Transverse colon (tissue), 4 donors: ENCODE results near the gene IER5. TPM values are rescaled to one million over a fixed set of nuclear protein-coding genes. Genes with fewer than 3 reads are reported as not detected.

ENCODE experiments used
- DNase-seq: peaks from one replicate; pipeline ENCODE4 v3.0.0-alpha.2; 2019
- H3K27ac ChIP-seq, 4 donors: fragments of 200-600 bp; sonication (generic); 2 replicates each; pipeline ENCODE4 v1.5.1; 2016 to 2018; ENCODE audit warnings: inconsistent platforms in 4 of 4
- H3K27me3 ChIP-seq: fragments of 200-600 bp; sonication (generic); 2 replicates; pipeline ENCODE4 v1.5.1; 2017; ENCODE audit warnings: inconsistent platforms
- H3K36me3 ChIP-seq, 4 donors: fragments of 200-600 bp; sonication (generic); 2 replicates each; pipeline ENCODE4 v1.5.1; 2017 to 2019; ENCODE audit warnings: inconsistent platforms in 4 of 4
- H3K4me1 ChIP-seq, 4 donors: fragments of 200-600 bp; sonication (generic); 2 replicates each; pipeline ENCODE4 v1.5.1; 2017 to 2020; ENCODE audit warnings: inconsistent platforms in 4 of 4
- H3K4me3 ChIP-seq, 4 donors: fragments of 200-600 bp; sonication (generic); 1 replicate in 1 of 4; 2 replicates in 3 of 4; pipeline versions ENCODE4 v1.5.1 to v1.6.1; 2017 to 2019; ENCODE audit warnings: inconsistent platforms in 4 of 4
- H3K9me3 ChIP-seq, 2 donors: fragments of 200-600 bp; sonication (generic); 2 replicates each; pipeline ENCODE4 v1.5.1; 2017 to 2019; ENCODE audit warnings: inconsistent platforms in 2 of 2
- EP300 ChIP-seq: sonication (generic); formaldehyde crosslinking; IDR thresholded peaks from one replicate; pipeline ENCODE4 v1.6.1; 2017; ENCODE audit warnings: antibody characterized with exemption, low read depth
- POLR2A ChIP-seq: fragments of 450-650 bp; IDR thresholded peaks from one replicate; pipeline ENCODE4 v1.6.1; 2016; ENCODE audit warnings: antibody characterized with exemption, mild to moderate bottlenecking, moderate library complexity
- POLR2AphosphoS5 ChIP-seq, 3 donors: sonication (generic); formaldehyde crosslinking; IDR thresholded peaks; one replicate each; pipeline ENCODE4 v1.6.1; 2016; ENCODE audit warnings: antibody characterized with exemption in 3 of 3
- WGBS, 2 donors: methylation state at CpG; one replicate each; pipeline ENCODE4 v1.1.5; 2018; ENCODE audit warnings: low coverage in 1 of 2; 5-methylcytosine and 5-hydroxymethylcytosine counted together
- in situ Hi-C, 4 donors: fragments of 200-750 bp; cut with MboI; loops; one replicate each; pipeline versions ENCODE4 v1.15.0 to v1.15.1; 2017; ENCODE audit warnings: low sequenced_read_pairs in 3 of 4, low pct_ligation_motif_present in 1 of 4, low pct_unique_long_range_greater_than_20kb in 1 of 4
- intact Hi-C: fragments of 100-400 bp; cut with DNase I; formaldehyde crosslinking; loops from one replicate; pipeline ENCODE4 v1.15.1; 2023; ENCODE audit warnings: low total_unique reads
- total RNA-seq, 4 donors: library from RNA; depleted of rRNA; stranded (reverse); fragments of >200 nt; gene quantifications; one replicate each; pipeline ENCODE4 v1.1.0, GENCODE V29; 2016
- TF ChIP-seq, protein P1 (sequence below), 5 experiments: fragments of 200-600 bp in 3 of 5; fragments of 450-650 bp in 2 of 5; sonication (generic) in 3 of 5; IDR thresholded peaks; 1 replicate in 2 of 5; 2 replicates in 3 of 5; pipeline ENCODE4 v1.5.1; 2016 to 2017; ENCODE audit warnings: antibody characterized with exemption in 5 of 5, inconsistent platforms in 3 of 5, mild to moderate bottlenecking in 2 of 5, moderate library complexity in 1 of 5

Gene IER5
- total RNA-seq, 4 donors from 2014 or later, result 12.1 to 40.3 (median 16.5) TPM

GRCh38 chr1:181104790-181105133 is 16.3 kb downstream of the IER5 start:
- intact Hi-C loops (loop anchor here (2.0 kb wide), 1 partner anchor 16 kb away; the partner anchor contains the start of gene IER5), in situ Hi-C loops (no loop called here)
- H3K4me1 ChIP-seq, result peaks cover 6 to 39% (median 24%) of the 10 kb centered on the region in 4 donors
- peak overlapping the region; percentile 84 to 90 (median 88) for H3K27ac ChIP-seq
- DNase-seq, result peak; percentile 37
- WGBS, 2 donors, result 1% methylated on average over 19 of the region's 28 CpGs; no CpG with 5 or more reads in 1 of the 2 donors
- no peaks in the 10 kb centered on the region for H3K27me3 ChIP-seq
- H3K36me3 ChIP-seq, result no peaks in the 10 kb centered on the region
- H3K9me3 ChIP-seq, result no peaks in the 10 kb centered on the region
- H3K4me3 ChIP-seq, result peak overlapping the region; percentile 48 to 83 (median 75)
- TF ChIP-seq, protein P1, sequence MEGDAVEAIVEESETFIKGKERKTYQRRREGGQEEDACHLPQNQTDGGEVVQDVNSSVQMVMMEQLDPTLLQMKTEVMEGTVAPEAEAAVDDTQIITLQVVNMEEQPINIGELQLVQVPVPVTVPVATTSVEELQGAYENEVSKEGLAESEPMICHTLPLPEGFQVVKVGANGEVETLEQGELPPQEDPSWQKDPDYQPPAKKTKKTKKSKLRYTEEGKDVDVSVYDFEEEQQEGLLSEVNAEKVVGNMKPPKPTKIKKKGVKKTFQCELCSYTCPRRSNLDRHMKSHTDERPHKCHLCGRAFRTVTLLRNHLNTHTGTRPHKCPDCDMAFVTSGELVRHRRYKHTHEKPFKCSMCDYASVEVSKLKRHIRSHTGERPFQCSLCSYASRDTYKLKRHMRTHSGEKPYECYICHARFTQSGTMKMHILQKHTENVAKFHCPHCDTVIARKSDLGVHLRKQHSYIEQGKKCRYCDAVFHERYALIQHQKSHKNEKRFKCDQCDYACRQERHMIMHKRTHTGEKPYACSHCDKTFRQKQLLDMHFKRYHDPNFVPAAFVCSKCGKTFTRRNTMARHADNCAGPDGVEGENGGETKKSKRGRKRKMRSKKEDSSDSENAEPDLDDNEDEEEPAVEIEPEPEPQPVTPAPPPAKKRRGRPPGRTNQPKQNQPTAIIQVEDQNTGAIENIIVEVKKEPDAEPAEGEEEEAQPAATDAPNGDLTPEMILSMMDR (IDR thresholded peaks at IDR 0.05), result peak in 4 of 5 experiments; percentile 13 to 54 (median 38)
- TF ChIP-seq EP300, result no peak

DNA sequence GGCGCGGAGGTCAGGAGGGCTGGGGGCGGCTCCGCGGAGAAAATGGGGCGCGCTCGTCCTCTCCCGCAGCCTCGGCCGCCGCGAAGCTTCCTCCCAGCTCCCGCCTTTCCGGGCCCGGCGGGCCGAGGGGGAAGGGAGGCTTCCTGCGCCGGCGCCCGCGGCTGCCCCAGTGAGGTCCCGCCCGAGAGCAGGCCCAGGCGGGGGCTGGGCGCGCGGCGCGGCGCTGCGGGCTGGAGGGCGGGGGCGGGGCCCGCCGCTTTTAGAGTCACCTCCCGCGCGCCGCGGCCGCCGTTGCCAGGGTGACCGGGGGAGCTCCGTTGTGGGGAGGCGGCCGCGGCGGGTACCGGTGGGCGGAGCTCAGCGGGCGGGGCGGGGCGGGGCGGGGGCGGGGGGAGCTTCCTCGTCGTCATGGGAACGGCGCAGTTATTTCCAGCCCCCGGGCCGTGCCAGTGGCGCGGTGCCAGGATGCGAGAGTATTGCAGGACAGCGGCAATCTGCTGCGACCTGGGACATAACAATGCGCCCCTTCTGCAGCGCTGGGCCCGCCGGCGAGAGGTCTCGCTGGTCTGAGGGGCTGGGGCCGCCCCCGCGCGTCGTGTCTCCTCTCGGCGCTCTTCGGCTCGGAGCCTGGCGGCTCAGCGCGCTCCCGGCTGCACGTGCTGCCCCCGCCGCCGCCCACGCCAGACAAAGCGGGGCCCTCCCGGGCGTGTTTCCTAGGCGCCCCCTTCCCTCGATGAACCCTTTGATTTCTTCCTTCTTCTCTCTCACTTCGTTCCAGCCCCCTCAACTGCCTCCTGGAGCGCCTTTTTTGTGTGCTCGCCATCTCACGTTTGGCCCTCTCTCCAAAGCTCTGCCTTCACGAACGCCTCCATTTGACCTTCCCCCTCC is 16.9 kb downstream of the IER5 start:
- intact Hi-C loops, result loop anchor here (2.0 kb wide), 1 partner anchor 17 kb away; the partner anchor contains the start of gene IER5

DNA sequence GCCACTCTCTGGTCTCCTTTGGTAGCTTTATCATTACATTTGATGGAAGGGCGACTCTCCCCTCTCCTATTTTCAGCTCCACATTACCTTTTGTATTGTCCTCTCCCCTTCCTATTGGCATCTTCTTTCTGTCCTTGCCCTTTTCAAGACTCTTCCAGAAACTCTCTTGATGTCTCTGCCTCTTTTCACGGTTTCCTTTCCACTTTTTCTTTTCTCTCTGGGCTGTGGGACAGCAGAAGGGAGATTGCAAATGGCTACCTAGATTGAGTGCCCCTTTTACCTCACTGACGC is 17.5 kb downstream of the IER5 start:
- H3K4me3 ChIP-seq, result peak overlapping the region in 2 of 4 donors; percentile 72 to 83

More for the DNA sequence above, 16.9 kb downstream of the IER5 start:
- Histone ChIP-seq H3K4me3 (peak overlapping the region; percentile 48 to 83 (median 75)), H3K27me3 (no peaks in the 10 kb centered on the region), H3K36me3 (no peaks in the 10 kb centered on the region), H3K27ac (peak overlapping the region; percentile 84 to 90 (median 88)), H3K4me1 (peaks cover 6 to 34% (median 22%) of the 10 kb centered on the region in 4 donors), H3K9me3 (no peaks in the 10 kb centered on the region)
- in situ Hi-C loops, result no loop called here
- peak; percentile 96 for DNase-seq
- whole genome bisulfite sequencing, 2 donors, result 3% methylated on average over 51 of the region's 104 CpGs; no CpG with 5 or more reads in 1 of the 2 donors
- TF ChIP-seq EP300 (no peak), POLR2AphosphoS5 (IDR thresholded peaks at IDR 0.05) (peak; percentile 67 to 80 (median 68)), POLR2A (peak; percentile 83)
- TF ChIP-seq, protein P1 (IDR thresholded peaks at IDR 0.05), result no peak

GRCh38 chr1:181106479-181106878 is 18.0 kb downstream of the IER5 start:
- 76 to 86% methylated on average over 5 to 6 of the region's 6 CpGs for WGBS, 2 donors
- Histone ChIP-seq H3K27ac (peak overlapping the region in 3 of 4 donors; percentile 75 to 83 (median 75)), H3K36me3 (no peaks in the 10 kb centered on the region), H3K9me3 (no peaks in the 10 kb centered on the region), H3K4me3 (no peak overlapping the region), H3K4me1 (peaks cover 6 to 34% (median 21%) of the 10 kb centered on the region in 4 donors), H3K27me3 (no peaks in the 10 kb centered on the region)
- TF ChIP-seq, protein P1 (IDR thresholded peaks at IDR 0.05), result no peak
- TF ChIP-seq EP300 (no peak), POLR2AphosphoS5 (IDR thresholded peaks at IDR 0.05) (no peak), POLR2A (no peak)
- intact Hi-C loops, result no loop called here
- in situ Hi-C loops, result no loop called here
- no peak for DNase-seq

More for the DNA sequence above, 17.5 kb downstream of the IER5 start:
- peak overlapping the region; percentile 75 to 88 (median 79) for H3K27ac ChIP-seq
- peaks cover 6 to 34% (median 22%) of the 10 kb centered on the region in 4 donors for H3K4me1 ChIP-seq
- H3K27me3 ChIP-seq, result no peaks in the 10 kb centered on the region
- intact Hi-C loops, result no loop called here
- H3K36me3 ChIP-seq, result no peaks in the 10 kb centered on the region
- H3K9me3 ChIP-seq, result no peaks in the 10 kb centered on the region
- in situ Hi-C loops, result no loop called here
- no peak for DNase-seq
- WGBS, 2 donors, result 57 to 65% methylated on average over 2 to 3 of the region's 3 CpGs
- TF ChIP-seq, protein P1 (IDR thresholded peaks at IDR 0.05), result no peak
- TF ChIP-seq EP300 (no peak), POLR2AphosphoS5 (IDR thresholded peaks at IDR 0.05) (no peak), POLR2A (no peak)
